Keratinocyte (primary cell): ENCODE results near the gene AGRN. TPM values are rescaled to one million over a fixed set of nuclear protein-coding genes. Genes with fewer than 3 reads are reported as not detected.

Experiments
- DNase-seq: peaks from one replicate; pipeline ENCODE4 v3.0.0-alpha.2; 2011; ENCODE audit warnings: low read depth, missing footprints, low spot score
- FAIRE-seq: peaks from 2 replicates; lab custom pipeline; 2011; peaks lifted over from hg19 to GRCh38; lab: Jason Lieb, UNC
- H2AFZ ChIP-seq: 2 replicates; pipeline ENCODE4 v1.6.0; 2012; ENCODE audit warnings: low read length, control low read depth, inconsistent platforms; ENCODE audit not compliant: control insufficient read depth
- H3K27ac ChIP-seq: 2 replicates; pipeline ENCODE4 v1.5.1; 2011; ENCODE audit warnings: low read length; ENCODE audit not compliant: control insufficient read depth, insufficient read depth
- H3K27me3 ChIP-seq: 3 replicates; pipeline ENCODE4 v1.6.0; 2011; ENCODE audit warnings: low read length; ENCODE audit not compliant: control insufficient read depth, insufficient read depth; ENCODE audit errors: extremely low read depth
- H3K36me3 ChIP-seq, 2 experiments: 2 replicates in 1 of 2; 3 replicates in 1 of 2; pipeline ENCODE4 v1.5.1; 2011; ENCODE audit warnings: low read length in 2 of 2, mild to moderate bottlenecking in 1 of 2; ENCODE audit not compliant: control insufficient read depth in 2 of 2, insufficient read depth in 2 of 2; ENCODE audit errors: extremely low read depth in 1 of 2
- H3K4me1 ChIP-seq: 3 replicates; pipeline ENCODE4 v1.5.1; 2011; ENCODE audit warnings: low read length; ENCODE audit not compliant: control insufficient read depth, insufficient read depth; ENCODE audit errors: extremely low read depth
- H3K4me2 ChIP-seq: 3 replicates; pipeline ENCODE4 v1.6.0; 2011; ENCODE audit warnings: low read depth, low read length; ENCODE audit not compliant: control insufficient read depth, insufficient read depth; ENCODE audit errors: extremely low read depth
- H3K4me3 ChIP-seq, 3 experiments: fragments of 200-600 bp in 1 of 3; sonication (generic) in 1 of 3; 2 replicates in 2 of 3; 3 replicates in 1 of 3; pipeline ENCODE4 v1.5.1; 2011 to 2016; ENCODE audit warnings: low read length in 3 of 3, mild to moderate bottlenecking in 3 of 3, control low read depth in 2 of 3, inconsistent platforms in 1 of 3, low read depth in 1 of 3, mixed read lengths in 1 of 3, mixed run types in 1 of 3, moderate library complexity in 1 of 3; ENCODE audit not compliant: control insufficient read depth in 2 of 3, insufficient read depth in 2 of 3; ENCODE audit errors: extremely low read depth in 1 of 3
- H3K79me2 ChIP-seq: 2 replicates; pipeline ENCODE4 v1.6.0; 2012; ENCODE audit warnings: low read length; ENCODE audit not compliant: control insufficient read depth, insufficient read depth
- H3K9ac ChIP-seq: 3 replicates; pipeline ENCODE4 v1.6.0; 2011; ENCODE audit warnings: low read length; ENCODE audit not compliant: control insufficient read depth, insufficient read depth; ENCODE audit errors: extremely low read depth
- H3K9me1 ChIP-seq: 3 replicates; pipeline ENCODE4 v1.6.0; 2011; ENCODE audit warnings: low read length; ENCODE audit not compliant: control insufficient read depth, insufficient read depth; ENCODE audit errors: extremely low read depth
- H3K9me3 ChIP-seq: 2 replicates; pipeline ENCODE4 v1.5.1; 2012; ENCODE audit warnings: low read depth, low read length; ENCODE audit not compliant: control insufficient read depth
- H4K20me1 ChIP-seq: 3 replicates; pipeline ENCODE4 v1.6.0; 2011; ENCODE audit warnings: low read length; ENCODE audit not compliant: control insufficient read depth, insufficient read depth; ENCODE audit errors: extremely low read depth
- CTCF ChIP-seq, 3 experiments: IDR thresholded peaks in 1 of 3; conservative IDR thresholded peaks in 1 of 3; optimal IDR thresholded peaks in 1 of 3; 2 replicates in 2 of 3; 3 replicates in 1 of 3; pipeline versions ENCODE3 to v1.5.1; 2011; ENCODE audit warnings: low read length in 3 of 3, mild to moderate bottlenecking in 3 of 3, moderate library complexity in 2 of 3, control low read depth in 1 of 3, inconsistent platforms in 1 of 3; ENCODE audit not compliant: insufficient read depth in 2 of 3; ENCODE audit errors: extremely low read depth in 1 of 3
- EZH2 ChIP-seq: IDR thresholded peaks from one replicate; pipeline ENCODE4 v1.6.1; 2012; ENCODE audit warnings: inconsistent platforms, mild to moderate bottlenecking, low read length, moderate library complexity
- dilution Hi-C: fragments of 300-500 bp; cut with MboI; formaldehyde crosslinking; loops from one replicate; pipeline ENCODE4 v1.7.0; 2020; ENCODE audit warnings: low sequenced_read_pairs; ENCODE audit not compliant: extremely low pct_ligation_motif_present
- polyA plus RNA-seq, 5 experiments: library from polyadenylated mRNA; depleted of rRNA in 3 of 5; stranded (reverse) in 3 of 5; stranded (forward) in 1 of 5; unstranded in 1 of 5; fragments of >200 nt; gene quantifications; 1 replicate in 1 of 5; 2 replicates in 3 of 5; 3 replicates in 1 of 5; pipeline versions ENCODE4 v1.2.1 to v1.2.3, GENCODE V29; 2011 to 2012; ENCODE audit warnings: missing spikeins in 2 of 5, low read depth in 1 of 5, low replicate concordance in 1 of 5

Gene AGRN
- polyA plus RNA-seq, 1 donor (not counting 4 experiments of a cell fraction or from before 2014, with no cell fraction given): 72.4 TPM

GRCh38 chr1:974293-974640 is 45.7 kb upstream of the AGRN start:
- Histone ChIP-seq H3K4me3 (no peak overlapping the region), H3K9ac (no peak overlapping the region), H3K4me1 (peaks cover 4% of the 10 kb centered on the region), H3K4me2 (no peak overlapping the region), H4K20me1 (no peaks in the 10 kb centered on the region), H3K9me1 (no peaks in the 10 kb centered on the region), H3K27ac (no peak overlapping the region), H3K79me2 (no peaks in the 10 kb centered on the region), H3K27me3 (no peaks in the 10 kb centered on the region), H3K9me3 (no peaks in the 10 kb centered on the region), H2AFZ (no peak overlapping the region), H3K36me3 (peaks cover 0 to 3% of the 10 kb centered on the region in 2 experiments)
- dilution Hi-C loops: no loop called here
- no peak for FAIRE-seq
- TF ChIP-seq EZH2 (no peak), CTCF (optimal IDR thresholded peaks at IDR 0.05 in 1 of 3, IDR thresholded peaks at IDR 0.05 in 1 of 3, conservative IDR thresholded peaks at IDR 0.05 in 1 of 3; ENCODE audit: extremely low read depth in 1 of 3, insufficient read depth in 2 of 3, low read length in 3 of 3) (no peak)
- DNase-seq: no peak

GRCh38 chr1:974687-975328 is 45.1 kb upstream of the AGRN start:
- DNase-seq (no peak), FAIRE-seq (no peak)
- H4K20me1 ChIP-seq: no peaks in the 10 kb centered on the region
- H3K27me3 ChIP-seq: peaks cover 5% of the 10 kb centered on the region
- no peak overlapping the region for H2AFZ ChIP-seq
- no peak overlapping the region for H3K4me2 ChIP-seq
- H3K9me1 ChIP-seq: no peaks in the 10 kb centered on the region
- dilution Hi-C loops: no loop called here
- no peaks in the 10 kb centered on the region for H3K79me2 ChIP-seq
- H3K27ac ChIP-seq: no peak overlapping the region
- TF ChIP-seq CTCF (optimal IDR thresholded peaks at IDR 0.05 in 1 of 3, IDR thresholded peaks at IDR 0.05 in 1 of 3, conservative IDR thresholded peaks at IDR 0.05 in 1 of 3; ENCODE audit: extremely low read depth in 1 of 3, insufficient read depth in 2 of 3, low read length in 3 of 3) (no peak), EZH2 (no peak)
- peaks cover 4% of the 10 kb centered on the region for H3K4me1 ChIP-seq
- H3K9me3 ChIP-seq: no peaks in the 10 kb centered on the region
- no peak overlapping the region for H3K9ac ChIP-seq
- H3K4me3 ChIP-seq: no peak overlapping the region
- H3K36me3 ChIP-seq: peaks cover 0 to 3% of the 10 kb centered on the region in 2 experiments
